HepG2 (cell line): ENCODE measurements around the gene PRSS48. TPM values are rescaled to one million over a fixed set of nuclear protein-coding genes. Genes with fewer than 3 reads are reported as not detected.

Experiments
- EP300 ChIP-seq, 3 experiments: sonication (generic) in 1 of 3; formaldehyde crosslinking in 1 of 3; IDR thresholded peaks; 2 replicates each; pipeline versions ENCODE4 v1.5.1 to v1.6.1; 2011 to 2020; ENCODE audit warnings: low read depth in 2 of 3, low read length in 2 of 3, borderline replicate concordance in 1 of 3, improper control_type of control experiment in 1 of 3, mild to moderate bottlenecking in 1 of 3, missing genetic modification reagents in 1 of 3, moderate library complexity in 1 of 3
- FOXP4 ChIP-seq: sonication (generic); formaldehyde crosslinking; IDR thresholded peaks from 2 replicates; pipeline ENCODE4 v1.4.0; 2020; ENCODE audit warnings: missing genetic modification reagents
- GABPA ChIP-seq, 2 experiments: IDR thresholded peaks; 2 replicates each; pipeline ENCODE4 v1.6.1; 2011 to 2016; ENCODE audit warnings: low read depth in 2 of 2, low read length in 1 of 2, missing biosample characterization in 1 of 2, missing genetic modification characterization in 1 of 2
- HOXA5 ChIP-seq: sonication (generic); formaldehyde crosslinking; IDR thresholded peaks from 2 replicates; pipeline ENCODE4 v1.4.0; 2020; ENCODE audit warnings: missing genetic modification reagents
- LCORL ChIP-seq, 2 experiments: fragments of 450-650 bp in 1 of 2; sonication (generic) in 1 of 2; formaldehyde crosslinking in 1 of 2; IDR thresholded peaks; 2 replicates each; pipeline versions ENCODE4 v1.5.0 to v1.6.1; 2017 to 2020; ENCODE audit warnings: antibody characterized with exemption in 1 of 2, missing genetic modification reagents in 1 of 2
- PRDM10 ChIP-seq: sonication (generic); formaldehyde crosslinking; IDR thresholded peaks from 2 replicates; pipeline ENCODE4 v1.4.0; 2020; ENCODE audit warnings: low read depth, missing genetic modification reagents
- STAT6 ChIP-seq: sonication (generic); formaldehyde crosslinking; IDR thresholded peaks from 2 replicates; pipeline ENCODE4 v1.4.0; 2020; ENCODE audit warnings: missing genetic modification reagents, mild to moderate bottlenecking, borderline replicate concordance
- TERF1 ChIP-seq: sonication (generic); formaldehyde crosslinking; IDR thresholded peaks from 2 replicates; pipeline ENCODE4 v1.8.0; 2022; ENCODE audit warnings: mild to moderate bottlenecking, missing genetic modification reagents, moderate library complexity
- THAP7 ChIP-seq: sonication (generic); formaldehyde crosslinking; IDR thresholded peaks from 2 replicates; pipeline ENCODE4 v1.8.1; 2023; ENCODE audit warnings: mild to moderate bottlenecking, missing genetic modification reagents
- U2AF1 ChIP-seq: fragments of 200-400 bp; formaldehyde crosslinking; optimal IDR thresholded peaks from 2 replicates; pipeline ENCODE3; 2017; ENCODE audit warnings: mild to moderate bottlenecking, low read depth, low read length
- ZBTB20 ChIP-seq: sonication (generic); formaldehyde crosslinking; IDR thresholded peaks from 2 replicates; pipeline ENCODE4 v1.8.1; 2023; ENCODE audit warnings: missing genetic modification reagents, low read depth, mild to moderate bottlenecking, borderline replicate concordance
- ZMYM4 ChIP-seq: sonication (generic); formaldehyde crosslinking; IDR thresholded peaks from 2 replicates; pipeline ENCODE4 v1.8.1; 2023; ENCODE audit warnings: mild to moderate bottlenecking, missing genetic modification reagents
- ZNF138 ChIP-seq: sonication (generic); formaldehyde crosslinking; IDR thresholded peaks from 2 replicates; pipeline ENCODE4 v1.5.0; 2020; ENCODE audit warnings: mild to moderate bottlenecking, low read depth, missing genetic modification reagents
- ZNF30 ChIP-seq: sonication (generic); formaldehyde crosslinking; IDR thresholded peaks from 2 replicates; pipeline ENCODE4 v1.5.0; 2020; ENCODE audit warnings: mild to moderate bottlenecking, missing genetic modification reagents
- ZNF367 ChIP-seq: sonication (generic); formaldehyde crosslinking; IDR thresholded peaks from 2 replicates; pipeline ENCODE4 v1.4.0; 2020; ENCODE audit warnings: missing genetic modification reagents, borderline replicate concordance
- ZSCAN20 ChIP-seq: sonication (generic); formaldehyde crosslinking; IDR thresholded peaks from 2 replicates; pipeline ENCODE4 v1.4.0; 2020; ENCODE audit warnings: missing genetic modification reagents, mild to moderate bottlenecking, borderline replicate concordance
- ZSCAN31 ChIP-seq: sonication (generic); formaldehyde crosslinking; IDR thresholded peaks from 2 replicates; pipeline ENCODE4 v1.5.0; 2020; ENCODE audit warnings: low read depth, mild to moderate bottlenecking, missing genetic modification reagents
- ZZZ3 ChIP-seq: sonication (generic); formaldehyde crosslinking; IDR thresholded peaks from 2 replicates; pipeline ENCODE4 v1.4.0; 2020; ENCODE audit warnings: missing genetic modification reagents, mild to moderate bottlenecking, borderline replicate concordance
- polyA plus RNA-seq, 8 experiments: library from polyadenylated mRNA; depleted of rRNA in 3 of 8; stranded (reverse) in 7 of 8; unstranded in 1 of 8; fragments of >200 nt; fragmentation: Illumina TruSeq in 4 of 8; extraction: Trizol in 4 of 8; gene quantifications; 2 replicates each; pipeline versions ENCODE4 v1.2.1 to v1.2.3, GENCODE V29; 2011 to 2016; ENCODE audit warnings: low read depth in 4 of 8, missing spikeins in 1 of 8, mixed read lengths in 1 of 8; ENCODE audit not compliant: insufficient read depth in 1 of 8
- total RNA-seq, 5 experiments: library from RNA; depleted of rRNA; stranded (reverse); fragments of >200 nt; fragmentation: Illumina TruSeq; extraction: Trizol; gene quantifications; 2 replicates each; pipeline ENCODE4 v1.2.3, GENCODE V29; 2016; ENCODE audit warnings: low read depth in 1 of 5

The PRSS48 gene
- total and polyA plus RNA-seq, 2 of the 13 experiments (the other 11 are each of a cell fraction or from before 2014, with no cell fraction given), result not detected

- TF ChIP-seq EP300 (IDR thresholded peaks at IDR 0.05; ENCODE audit: low read depth in 2 of 2, low read length in 2 of 2) (peak in 1 of 2 experiments; percentile 61; a peak in 1 of 4 replicates), EP300 (CRISPR knock-in tag; IDR thresholded peaks at IDR 0.05; ENCODE audit: borderline replicate concordance) (peak; percentile 57), LCORL (IDR thresholded peaks at IDR 0.05) (no peak), LCORL (CRISPR knock-in tag; IDR thresholded peaks at IDR 0.05) (peak; percentile 81), ZSCAN31 (CRISPR knock-in tag) (no peak), ZZZ3 (CRISPR knock-in tag) (no peak), STAT6 (CRISPR knock-in tag) (no peak), GABPA (IDR thresholded peaks at IDR 0.05; ENCODE audit: low read depth, low read length) (no peak), GABPA (CRISPR knock-in tag; IDR thresholded peaks at IDR 0.05; ENCODE audit: low read depth) (no peak; the same call in none of the 2 replicates), TERF1 (no peak), ZSCAN20 (no peak), THAP7 (CRISPR knock-in tag) (peak; percentile 61; the same call in 1 of the 2 replicates), FOXP4 (CRISPR knock-in tag) (peak; percentile 80), ZBTB20 (CRISPR knock-in tag) (peak; percentile 95), ZNF138 (no peak), ZMYM4 (CRISPR knock-in tag) (peak; percentile 63), ZNF367 (CRISPR knock-in tag) (no peak), U2AF1 (no peak), HOXA5 (CRISPR knock-in tag) (peak; percentile 89; the same call in 1 of the 2 replicates), PRDM10 (CRISPR knock-in tag) (peak; percentile 75; the same call in 1 of the 2 replicates), ZNF30 (CRISPR knock-in tag) (no peak)
Observed at GRCh38 chr4:151324752-151325110, 47.8 kb downstream of the PRSS48 start (continued).
